NCI-H2107 treated with DMSO at 0.1 percent for 48 hours (cell line): Measurements from ENCODE around the gene MAPKAPK3.
"Not testable (repeated sequence)": the region's sequence is repeated elsewhere in the genome, so short reads cannot be mapped to it uniquely, and the experiment has no call there.

ENCODE experiments used
- DNase-seq: peaks from one replicate; lab custom pipeline; 2025; ENCODE audit not compliant: unreplicated experiment; lab: John Stamatoyannopoulos, UW

Gene MAPKAPK3

DNA sequence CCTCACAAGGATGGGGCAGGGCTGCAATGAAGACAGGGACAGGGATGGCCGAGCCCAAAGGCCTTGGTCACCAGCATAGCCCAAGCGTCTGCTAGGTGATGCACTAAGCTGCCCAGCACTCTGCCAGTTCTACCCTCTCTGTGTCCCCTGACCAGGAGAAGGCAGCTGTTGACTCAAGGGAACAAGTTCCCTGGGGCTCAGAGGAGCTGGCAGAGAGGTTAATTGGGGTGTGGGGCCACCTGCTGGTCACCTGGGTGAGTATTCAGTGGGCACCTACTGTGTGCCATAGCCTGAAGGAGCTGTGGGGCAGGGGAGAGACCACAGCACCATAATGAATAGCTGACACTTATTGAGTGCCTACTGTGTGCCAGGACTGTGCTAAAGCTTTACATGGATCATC, 35.8 kb downstream of the MAPKAPK3 start:
- no peak for DNase-seq

DNA sequence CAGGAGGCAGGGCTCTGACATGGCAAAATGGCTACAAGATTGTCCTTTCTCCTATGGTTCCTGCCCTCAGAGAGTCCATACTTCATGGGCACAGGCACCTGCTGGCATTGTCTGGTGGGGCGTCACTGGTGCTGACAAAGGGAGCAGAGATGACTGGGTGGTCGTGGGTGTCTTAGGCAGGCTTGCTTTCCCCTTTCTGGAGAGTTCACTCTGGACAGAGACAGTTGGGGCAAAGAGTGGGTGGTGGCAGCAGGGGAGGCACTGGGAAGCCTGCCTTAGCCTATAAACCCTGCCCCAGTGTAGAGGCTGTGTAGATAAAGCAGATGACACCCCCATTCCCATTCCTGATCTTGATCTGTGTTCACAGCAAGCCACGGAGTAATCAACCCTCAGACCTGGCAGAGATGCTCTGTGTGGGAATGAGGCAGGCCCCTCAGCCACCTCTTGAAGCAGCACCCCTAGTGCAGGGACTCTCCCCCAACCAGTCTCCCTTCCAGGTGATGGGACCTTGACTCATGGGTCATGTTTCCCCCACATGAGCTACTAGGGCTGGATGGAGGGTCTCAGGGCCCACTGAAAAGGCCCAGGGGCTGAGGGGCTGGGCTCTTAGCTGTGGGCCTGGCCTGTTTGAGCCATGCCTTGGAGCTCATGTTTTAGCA, 37.1 kb downstream of the MAPKAPK3 start:
- DNase-seq, result no peak

DNA sequence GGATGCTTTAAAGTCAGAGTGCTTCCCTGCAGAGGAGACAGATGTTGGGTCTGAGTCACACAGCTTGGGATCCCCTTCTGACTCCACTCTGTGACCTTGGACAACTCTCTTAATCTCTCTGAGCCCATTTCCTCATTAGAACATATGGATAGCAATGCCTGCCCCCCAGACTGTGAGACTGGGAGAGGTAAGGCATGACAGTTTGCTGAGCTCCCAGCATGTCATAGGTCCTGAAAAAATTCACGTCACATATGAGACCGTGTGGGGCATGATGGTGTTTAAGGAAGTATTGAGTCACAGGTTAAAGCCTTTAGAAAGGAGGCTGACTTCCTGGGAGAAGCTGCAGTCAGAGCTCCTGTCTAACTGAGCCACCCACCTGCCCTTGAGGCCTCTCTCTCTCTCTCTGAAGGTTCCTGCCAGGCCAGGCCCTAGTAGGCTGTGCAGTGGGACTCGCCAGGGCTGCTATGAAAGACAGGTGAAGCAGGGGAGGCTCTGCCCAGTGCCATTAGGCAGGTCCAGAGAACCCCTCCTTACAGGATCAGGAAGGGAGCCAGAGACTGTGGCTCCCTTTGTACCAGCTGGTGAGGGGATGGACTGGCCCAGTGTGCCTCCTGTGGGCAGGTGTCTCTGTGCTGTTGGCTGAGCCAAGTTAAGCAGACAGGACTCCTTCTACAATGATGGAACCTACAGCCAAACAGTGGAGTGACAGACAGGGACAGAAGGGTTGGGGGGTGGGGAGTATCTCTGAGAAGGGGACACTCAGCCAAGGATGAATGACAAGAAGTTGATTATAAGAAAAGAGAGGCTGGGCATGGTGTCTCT, 38.3 kb downstream of the MAPKAPK3 start:
- DNase-seq, result no peak

DNA sequence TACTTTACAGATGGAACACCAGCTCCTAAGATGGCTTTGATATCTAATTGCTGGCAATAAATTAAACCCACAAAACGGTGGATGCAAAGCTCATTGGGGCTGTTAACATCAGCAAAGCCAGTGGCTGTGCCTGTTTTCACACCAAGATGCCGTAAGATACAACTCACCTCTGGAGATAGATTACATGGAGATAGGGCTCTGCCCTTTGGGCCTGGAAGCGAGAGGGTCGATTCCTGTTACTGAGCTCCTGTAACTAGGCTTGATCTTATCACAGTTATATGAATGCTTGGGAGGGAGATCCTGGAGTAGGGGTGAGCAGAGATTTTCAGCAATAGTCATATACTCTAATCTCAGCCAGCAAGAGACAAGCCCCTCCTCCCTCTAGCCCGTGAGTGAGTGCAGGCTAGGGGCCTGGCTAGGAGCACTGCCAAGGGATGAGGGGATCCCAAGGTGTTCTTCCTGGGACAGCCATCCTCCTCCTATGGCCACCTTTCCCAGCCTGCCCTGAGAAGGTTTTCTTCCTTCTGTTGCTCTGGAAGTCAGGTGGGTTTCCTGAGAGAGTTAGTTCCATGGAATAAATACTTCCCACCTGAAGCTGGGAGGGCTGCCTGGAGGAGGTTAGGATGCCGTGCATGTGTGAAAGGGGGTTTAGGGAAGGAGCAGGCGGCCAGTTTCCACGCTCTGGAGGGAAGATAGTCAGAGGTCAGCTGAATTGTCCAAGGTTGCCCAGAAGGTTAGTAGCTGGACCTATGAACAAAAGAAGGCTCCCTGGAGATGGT, 39.7 kb downstream of the MAPKAPK3 start:
- DNase-seq, result no peak

DNA sequence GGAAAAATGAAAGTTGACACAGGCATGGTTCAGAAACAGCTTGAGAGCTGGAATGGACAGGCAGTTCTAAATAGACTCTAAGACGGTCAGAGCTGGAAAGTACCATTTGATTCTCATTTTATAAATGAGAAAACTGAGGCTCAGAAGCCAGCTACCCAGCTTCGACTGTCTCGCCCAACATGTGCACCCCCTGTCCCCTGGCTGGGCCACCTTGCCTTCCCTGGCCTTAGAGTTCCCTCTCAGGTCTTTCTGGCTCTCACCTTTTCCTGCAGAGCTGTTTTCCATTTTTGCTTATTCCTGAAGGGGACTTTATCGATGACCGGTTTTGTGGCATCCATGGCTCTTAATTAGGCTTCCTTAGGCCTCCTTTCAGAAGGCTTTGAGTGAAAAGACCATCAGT, 40.5 kb downstream of the MAPKAPK3 start:
- DNase-seq, result no peak

DNA sequence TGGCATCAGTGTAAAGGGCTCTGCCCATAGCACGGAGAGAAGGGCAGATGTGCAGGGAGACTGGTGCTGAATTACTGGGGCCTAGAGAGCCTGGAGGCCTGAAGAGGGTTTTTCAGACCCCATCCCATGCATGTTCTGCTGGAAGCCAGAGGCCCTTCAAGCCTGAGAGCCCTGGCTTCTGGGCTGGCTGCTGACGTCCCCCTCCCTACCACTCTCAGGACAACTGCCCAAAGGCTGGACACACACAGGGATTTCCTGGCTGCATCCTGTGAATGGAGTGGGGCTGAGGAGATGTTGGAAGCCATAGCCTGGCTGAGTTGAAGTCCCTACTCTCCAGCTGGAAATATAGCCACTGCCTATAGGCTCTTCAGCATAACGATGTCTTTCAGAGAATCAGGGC, 40.9 kb downstream of the MAPKAPK3 start:
- no peak for DNase-seq

DNA sequence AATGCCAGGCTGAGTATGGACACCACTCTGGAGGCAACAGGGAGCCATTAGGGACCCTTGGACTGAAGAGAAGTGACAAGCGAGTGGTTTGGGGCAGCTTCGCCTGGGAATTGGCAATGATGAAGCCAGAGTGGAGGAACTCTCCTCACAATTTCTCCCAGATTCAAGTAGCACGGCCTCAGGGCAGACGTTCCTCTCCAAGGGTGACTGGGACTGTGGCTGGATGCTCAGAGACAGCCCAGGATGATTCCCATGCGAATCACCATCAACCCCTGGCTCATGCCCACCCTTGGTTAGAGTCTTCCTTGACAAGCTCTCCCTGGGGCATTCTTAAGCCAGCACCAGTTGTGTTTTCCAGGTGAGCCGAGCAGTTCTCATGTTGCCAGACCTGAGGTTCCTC, 41.5 kb downstream of the MAPKAPK3 start:
- DNase-seq, result no peak

DNA sequence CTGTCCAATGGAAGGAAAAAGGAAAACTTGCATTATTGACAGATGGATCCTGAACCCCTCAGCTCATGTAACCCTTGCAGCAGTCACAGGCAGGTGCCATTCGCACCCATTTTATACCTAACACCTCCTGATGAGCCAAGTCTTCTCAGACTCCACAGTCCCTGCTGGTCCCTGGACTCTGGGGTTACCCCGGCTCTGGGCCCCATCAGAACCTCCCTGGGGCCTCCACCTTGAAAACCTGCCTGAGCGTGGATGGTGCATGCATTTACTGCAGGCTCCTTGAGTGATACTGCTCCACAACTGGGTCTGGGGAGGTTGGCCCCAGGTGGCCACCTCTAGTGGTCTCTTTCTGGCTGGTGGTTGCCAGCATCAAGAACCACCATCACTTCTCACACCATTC, 41.9 kb downstream of the MAPKAPK3 start:
- DNase-seq, result no peak

DNA sequence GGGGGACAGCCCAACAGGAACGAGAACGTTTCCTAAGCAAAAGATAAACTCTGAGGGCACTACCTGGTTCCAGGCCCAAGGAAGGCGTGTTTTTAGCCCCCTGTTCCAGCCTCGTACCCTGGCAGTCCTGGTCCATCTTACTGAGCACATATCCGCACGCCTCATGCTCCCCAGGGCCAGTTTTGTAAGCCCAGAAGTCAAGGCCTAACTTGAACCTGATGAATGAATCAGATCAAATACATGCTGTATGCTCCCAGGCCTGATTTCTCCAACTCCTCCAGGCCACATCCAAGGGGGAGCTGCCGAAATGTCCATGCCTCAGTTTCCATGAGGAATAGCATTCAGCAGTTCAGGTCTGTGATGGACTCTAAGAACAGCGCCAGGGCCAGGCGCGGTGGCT, 43.4 kb downstream of the MAPKAPK3 start:
- no peak for DNase-seq

DNA sequence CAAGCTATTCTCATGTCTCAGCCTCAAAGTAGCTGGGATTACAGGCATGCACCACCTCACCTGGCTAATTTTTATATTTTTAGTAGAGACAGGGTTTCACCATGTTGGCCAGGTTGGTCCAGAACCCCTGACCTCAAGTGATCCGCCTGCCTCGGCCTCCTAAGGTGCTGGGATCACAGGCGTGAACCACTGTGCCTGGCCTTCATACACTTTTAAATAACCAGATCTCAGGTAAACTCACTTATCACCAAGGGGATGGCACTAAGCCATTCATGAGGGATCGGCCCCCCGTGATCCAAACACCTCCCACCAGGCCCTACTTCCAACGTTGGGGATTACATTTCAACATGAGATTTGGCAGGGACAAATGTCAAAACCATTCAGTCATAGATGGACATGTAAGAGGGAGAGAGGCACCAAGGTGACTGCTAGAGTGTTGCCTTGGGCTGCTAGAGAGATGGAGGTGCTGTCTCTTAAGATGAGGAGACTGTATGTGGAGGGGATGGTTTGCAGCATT, 44.4 kb downstream of the MAPKAPK3 start:
- no peak for DNase-seq

DNA sequence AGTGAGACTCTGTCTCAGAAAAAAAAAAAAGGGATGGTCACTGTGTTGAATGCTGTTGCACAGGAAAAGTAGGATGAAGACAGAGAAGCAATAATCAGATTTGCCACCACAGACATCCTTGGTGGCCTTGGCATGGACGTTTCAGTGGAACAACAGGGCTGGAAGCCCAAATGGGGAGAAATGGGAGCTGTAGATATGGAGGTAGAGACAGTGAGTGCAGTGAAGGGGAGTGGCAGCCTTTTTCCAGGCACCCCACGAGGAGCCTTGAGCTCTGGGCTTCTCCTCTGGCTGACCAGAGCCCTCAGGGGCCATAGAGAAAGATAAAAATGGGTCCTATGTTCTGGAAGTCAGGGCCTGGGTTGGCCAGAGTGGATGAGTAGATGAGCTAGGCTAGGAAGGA, 45.5 kb downstream of the MAPKAPK3 start:
- DNase-seq, result no peak

DNA sequence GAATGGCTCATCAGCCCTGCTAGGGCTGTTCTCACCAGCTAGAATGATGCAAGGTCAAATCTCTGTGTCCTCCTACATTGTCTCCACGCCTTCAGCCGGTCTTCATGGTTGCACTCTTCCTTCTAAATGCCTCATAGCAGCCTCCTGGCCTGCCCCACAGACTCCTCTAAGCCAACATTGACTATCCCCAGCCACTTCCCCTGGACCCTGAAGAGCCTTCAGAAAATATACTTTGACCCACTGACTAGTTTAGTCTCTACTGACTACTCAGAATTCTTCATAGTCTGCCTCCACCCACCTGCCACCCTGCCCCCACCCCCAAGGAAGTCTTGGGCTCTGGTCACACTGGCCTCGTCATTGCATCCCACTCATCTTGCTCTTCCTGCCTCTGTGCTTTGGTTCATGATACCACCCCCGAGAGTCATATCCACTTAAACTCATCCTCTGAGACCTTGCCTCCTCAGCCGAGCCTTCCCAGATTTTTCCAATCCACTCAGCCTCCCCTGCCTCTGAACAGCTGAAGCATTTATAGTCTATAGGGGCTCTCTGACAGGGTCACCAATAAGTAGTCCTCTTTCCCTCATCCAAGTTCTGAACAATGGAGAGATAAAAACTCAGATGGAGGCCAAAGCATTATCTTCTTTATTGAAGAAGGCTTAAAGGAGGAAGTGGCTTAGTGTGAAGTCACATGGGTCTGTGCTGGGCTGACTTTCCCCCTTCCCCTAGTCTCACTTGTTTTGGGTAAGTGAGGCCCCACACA, 48.3 kb downstream of the MAPKAPK3 start:
- no peak for DNase-seq

DNA sequence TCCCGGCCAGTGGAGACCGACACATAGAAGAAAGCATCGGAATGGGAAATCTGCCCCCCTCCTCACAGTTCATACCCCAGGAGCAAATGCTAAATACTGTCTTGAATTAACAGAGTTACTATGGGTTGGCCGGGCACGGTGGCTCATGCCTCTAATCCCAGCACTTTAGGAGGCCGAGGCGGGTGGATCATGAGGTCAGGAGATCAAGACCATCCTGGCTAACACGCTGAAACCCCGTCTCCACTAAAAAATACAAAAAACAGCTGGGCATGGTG, 48.8 kb downstream of the MAPKAPK3 start:
- DNase-seq, result not testable (repeated sequence)

DNA sequence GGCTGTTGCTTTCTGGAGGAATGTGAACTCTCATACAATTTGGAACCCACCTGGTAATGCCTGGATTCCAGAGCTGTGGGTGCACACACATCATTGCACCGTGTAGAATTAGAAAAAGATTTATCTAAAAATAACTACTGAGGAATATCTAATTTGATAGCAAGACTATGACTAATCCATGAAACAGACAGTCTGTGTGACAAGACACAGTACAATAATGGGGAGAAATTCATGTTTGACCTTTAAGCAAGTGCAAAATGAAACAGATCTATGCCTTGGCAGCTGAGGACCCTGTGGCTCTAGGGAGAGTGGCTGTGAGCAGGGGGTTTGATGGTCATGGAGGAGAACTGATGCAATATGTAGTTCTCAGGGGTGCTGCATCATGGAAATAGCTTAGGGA, 49.9 kb downstream of the MAPKAPK3 start:
- no peak for DNase-seq

DNA sequence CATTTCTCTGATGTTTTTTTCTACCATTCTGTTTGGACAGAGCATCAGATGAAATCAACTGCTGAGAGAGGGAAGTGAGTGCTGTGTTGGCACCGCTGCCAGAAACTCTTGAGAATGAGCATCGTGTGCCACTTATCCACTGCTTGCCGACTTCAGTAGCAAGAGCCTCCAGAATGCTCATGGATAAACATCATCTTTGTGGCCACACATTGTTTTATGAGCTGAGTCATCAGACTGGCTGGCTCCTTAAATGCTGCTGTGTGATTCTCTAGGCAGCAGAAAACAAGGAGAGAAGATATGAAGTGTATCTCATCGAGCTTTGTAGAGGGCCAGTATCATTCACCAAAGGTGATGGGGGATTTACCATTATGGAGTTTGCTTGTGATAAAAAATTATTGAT, 54.4 kb downstream of the MAPKAPK3 start:
- DNase-seq, result no peak

DNA sequence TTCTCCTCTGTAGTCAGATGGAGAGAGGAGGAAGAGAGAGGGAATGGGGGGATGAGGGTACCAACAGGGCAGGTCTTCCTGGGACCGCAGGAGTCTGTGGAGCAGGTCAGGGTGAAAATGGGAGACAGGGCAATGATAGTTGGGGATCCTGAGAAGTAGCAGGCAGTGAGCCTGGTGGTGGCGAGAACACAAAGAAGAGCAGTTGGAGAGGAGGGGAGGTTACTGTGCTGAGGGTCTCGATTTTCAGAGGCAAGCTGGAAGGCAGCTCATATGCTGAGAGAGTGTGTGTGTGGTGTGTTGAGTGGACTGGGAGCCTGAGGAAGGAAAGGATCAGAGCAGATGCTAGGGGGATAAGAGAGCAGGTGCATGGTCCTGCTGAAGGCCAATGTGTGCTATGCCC, 55.7 kb downstream of the MAPKAPK3 start:
- no peak for DNase-seq

DNA sequence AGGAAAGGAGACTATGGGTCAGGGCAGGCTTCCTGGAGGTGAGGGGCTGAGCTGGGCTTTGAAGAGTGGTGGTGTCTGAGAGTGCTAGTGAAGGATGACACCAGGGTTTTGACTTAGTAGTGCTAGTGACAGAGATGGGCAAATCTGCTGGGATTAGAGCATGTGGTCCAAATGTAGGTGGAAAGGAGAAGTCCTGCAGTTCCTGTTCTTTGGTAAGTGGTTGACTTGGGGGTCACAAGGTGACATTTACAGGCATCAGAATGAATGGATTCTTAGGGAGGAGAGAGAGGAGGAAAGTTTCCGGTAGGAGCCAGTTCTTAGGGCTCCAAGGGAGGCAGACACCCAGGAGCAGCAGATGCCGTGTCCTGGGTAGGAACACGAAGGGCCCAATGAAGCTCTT, 57.0 kb downstream of the MAPKAPK3 start:
- DNase-seq, result no peak

DNA sequence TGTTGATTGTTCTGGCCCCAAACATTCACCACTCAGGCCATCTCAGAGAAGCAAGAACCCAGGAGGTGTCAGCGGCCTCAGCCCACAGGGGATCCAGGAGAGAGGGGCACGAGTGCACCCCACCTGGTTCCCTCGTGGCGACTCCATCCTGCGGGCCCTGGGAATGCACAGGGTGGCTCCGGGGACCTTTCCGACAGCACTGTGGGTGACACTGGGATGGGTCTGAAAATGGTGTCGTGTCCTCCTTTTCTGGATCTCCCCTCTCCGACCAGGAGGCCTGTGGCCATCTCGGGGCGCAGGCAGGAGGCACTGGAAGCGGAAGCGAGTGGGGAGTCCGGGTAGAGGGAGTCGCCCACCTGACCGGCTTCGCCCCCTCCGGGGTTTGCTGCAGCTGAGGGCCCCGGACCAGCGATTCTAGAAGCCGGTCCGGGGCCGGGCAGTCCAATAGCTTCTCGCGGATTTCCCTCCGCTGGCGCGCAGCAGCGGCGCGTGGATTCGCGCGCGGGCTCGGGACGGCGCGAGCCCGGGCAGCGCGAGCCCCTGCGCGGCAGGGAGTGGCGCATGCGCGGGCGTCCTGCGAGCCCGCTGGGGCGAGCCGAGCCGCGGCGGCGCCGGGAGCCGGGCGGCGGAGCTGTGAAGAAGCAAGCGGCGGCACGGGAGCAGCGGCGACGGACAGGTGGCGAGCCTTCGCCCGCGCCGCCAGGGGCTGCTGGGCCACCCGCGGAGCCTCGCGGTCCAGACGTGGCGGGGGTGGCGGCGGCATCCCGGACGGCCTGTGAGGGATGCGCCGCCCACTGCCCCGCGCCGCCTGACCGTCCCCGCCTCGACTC, 57.6 kb downstream of the MAPKAPK3 start, which contains the start of gene DOCK3:
Gene DOCK3, plus strand, starts transcription at position 579 of the 830 bp plus-strand sequence. CDS start 337 bp downstream, outside the sequence.
- no peak for DNase-seq

DNA sequence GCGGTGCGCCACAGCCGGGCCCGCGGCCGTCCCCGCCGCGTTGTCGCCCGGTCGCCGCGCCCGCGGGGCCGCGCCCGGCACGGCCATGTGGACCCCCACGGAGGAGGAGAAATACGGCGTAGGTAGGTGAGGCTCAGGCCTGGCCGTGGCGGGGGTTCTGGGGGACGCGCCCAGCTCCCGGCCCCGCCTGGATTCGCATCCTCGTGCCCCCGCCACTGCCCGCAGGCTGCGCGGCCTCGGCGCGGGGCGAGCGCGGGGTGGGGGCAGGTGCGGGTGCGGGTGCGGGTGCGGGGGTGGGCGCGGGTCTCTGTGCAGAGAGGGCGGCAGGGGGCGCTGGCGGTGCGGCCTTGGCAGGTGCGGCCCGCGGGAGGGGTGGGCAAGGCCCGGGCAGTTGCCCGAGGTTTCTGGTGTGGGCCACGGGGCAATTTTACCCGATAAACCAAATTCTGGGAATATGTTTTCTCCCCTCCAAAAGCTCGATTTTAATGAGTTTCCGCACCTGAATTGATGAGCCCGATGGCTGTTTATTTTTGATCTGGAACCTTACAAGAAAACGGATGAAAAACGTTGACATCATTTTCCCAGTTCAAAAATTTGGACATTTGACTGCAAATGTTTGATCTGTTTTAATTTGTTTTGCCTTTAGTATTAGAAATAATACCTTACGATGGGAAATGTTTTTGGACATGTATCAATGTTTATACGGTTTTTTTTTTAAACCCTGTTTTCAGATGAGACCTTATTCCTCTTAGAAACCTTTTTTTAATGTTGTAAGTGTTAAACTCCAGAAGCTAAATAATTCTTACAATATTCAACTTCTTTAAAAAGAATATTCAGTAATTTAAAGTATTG, 58.5 kb downstream of the MAPKAPK3 start:
- DNase-seq, result no peak
